ENCODE data around the gene ETFB. TPM values are rescaled to one million over a fixed set of nuclear protein-coding genes. Genes with fewer than 3 reads are reported as not detected.

The ETFB gene
- total and polyA plus RNA-seq, 2 experiments from 2014 or later, result 203 to 433 TPM

DNA sequence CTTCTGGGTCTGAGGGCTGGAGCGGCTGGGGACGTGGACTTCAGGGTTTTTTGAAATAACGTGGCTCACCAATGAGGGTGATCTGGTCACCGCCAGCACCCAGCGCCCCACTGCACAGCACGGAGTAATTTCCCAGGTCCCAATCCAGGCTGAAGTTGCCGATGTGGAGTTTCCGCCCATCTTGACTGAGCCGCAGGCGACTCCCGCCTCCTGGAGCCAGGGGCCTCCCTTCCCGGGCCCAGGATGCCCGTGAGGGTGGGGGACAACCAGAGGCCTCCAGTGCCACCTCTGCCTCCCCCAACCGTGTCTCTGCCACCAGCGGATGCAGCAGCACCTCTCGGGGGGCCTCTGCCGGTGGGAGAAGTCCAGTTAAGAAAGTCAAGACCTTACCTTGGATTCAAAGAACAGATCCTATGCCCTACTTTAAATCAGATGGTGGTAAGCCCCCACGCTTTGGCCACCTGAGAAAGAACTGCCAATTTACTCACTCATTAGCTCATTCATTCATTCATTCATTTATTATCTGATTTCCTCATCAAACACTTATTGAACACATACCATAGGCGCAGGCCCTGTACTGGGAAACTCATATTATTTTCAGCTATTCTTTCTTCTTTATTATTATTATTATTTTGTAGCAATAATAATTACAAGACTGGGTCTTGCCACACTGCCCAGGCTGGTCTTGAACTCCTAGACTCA lies 28.2 kb downstream of the ETFB start:
- H3K4me1 ChIP-seq (ENCODE audit: low read depth), result peaks cover 3% of the 10 kb centered on the region
- no peak overlapping the region for H3K4me3 ChIP-seq
- H3K9me3 ChIP-seq (ENCODE audit: low read depth), result no peaks in the 10 kb centered on the region
- no peaks in the 10 kb centered on the region for H3K36me3 ChIP-seq
- H3K27ac ChIP-seq, result no peak overlapping the region
- DNase-seq (ENCODE audit: low read depth in 1 of 2, low spot score in 1 of 2), result no peak
- H3K27me3 ChIP-seq, result no peaks in the 10 kb centered on the region
- TF ChIP-seq, protein P1, sequence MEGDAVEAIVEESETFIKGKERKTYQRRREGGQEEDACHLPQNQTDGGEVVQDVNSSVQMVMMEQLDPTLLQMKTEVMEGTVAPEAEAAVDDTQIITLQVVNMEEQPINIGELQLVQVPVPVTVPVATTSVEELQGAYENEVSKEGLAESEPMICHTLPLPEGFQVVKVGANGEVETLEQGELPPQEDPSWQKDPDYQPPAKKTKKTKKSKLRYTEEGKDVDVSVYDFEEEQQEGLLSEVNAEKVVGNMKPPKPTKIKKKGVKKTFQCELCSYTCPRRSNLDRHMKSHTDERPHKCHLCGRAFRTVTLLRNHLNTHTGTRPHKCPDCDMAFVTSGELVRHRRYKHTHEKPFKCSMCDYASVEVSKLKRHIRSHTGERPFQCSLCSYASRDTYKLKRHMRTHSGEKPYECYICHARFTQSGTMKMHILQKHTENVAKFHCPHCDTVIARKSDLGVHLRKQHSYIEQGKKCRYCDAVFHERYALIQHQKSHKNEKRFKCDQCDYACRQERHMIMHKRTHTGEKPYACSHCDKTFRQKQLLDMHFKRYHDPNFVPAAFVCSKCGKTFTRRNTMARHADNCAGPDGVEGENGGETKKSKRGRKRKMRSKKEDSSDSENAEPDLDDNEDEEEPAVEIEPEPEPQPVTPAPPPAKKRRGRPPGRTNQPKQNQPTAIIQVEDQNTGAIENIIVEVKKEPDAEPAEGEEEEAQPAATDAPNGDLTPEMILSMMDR (IDR thresholded peaks at IDR 0.05; ENCODE audit: low read depth, low read length), result no peak

DNA sequence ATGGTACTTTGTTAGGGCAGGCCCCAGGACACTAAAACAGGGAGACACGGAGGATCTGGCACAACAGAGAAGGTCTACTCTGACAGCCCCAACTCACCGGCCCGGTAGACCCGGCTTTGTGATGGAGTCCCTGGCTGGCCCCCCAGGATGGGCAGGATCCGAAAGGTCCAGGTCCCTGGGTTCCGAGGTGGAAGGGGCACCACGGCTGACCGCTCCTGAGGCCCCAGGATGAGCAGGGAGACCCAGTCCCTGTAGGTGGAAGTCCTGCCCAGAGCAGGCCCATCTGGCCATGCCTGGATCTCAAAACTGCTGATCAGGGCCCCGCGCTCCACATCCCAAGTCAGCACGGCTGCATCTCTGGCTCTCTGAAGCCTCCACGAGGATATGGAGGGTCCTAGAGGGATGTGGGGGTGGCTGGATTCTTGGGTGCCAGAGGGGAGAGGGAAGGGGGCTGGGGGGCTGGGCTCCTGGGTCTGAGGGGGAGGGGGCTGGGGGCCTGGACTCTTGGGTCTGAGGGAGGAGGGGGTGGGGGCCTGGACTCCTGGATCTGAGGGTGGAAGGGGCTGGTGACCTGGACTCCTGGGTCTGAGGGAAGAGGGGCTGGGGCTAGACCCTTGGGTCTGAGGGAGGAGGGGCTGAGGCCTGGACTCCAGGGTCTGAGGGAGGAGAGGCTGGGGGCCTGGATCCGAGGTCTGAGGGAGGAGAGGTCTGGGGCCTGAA lies 28.9 kb downstream of the ETFB start:
- TF ChIP-seq, protein P1 (IDR thresholded peaks at IDR 0.05; ENCODE audit: low read depth, low read length), result no peak
- Histone ChIP-seq H3K27ac (no peak overlapping the region), H3K4me3 (no peak overlapping the region), H3K9me3 (ENCODE audit: low read depth) (no peaks in the 10 kb centered on the region), H3K27me3 (no peaks in the 10 kb centered on the region), H3K36me3 (no peaks in the 10 kb centered on the region), H3K4me1 (ENCODE audit: low read depth) (no peaks in the 10 kb centered on the region)
- DNase-seq (ENCODE audit: low read depth in 1 of 2, low spot score in 1 of 2), result no peak

DNA sequence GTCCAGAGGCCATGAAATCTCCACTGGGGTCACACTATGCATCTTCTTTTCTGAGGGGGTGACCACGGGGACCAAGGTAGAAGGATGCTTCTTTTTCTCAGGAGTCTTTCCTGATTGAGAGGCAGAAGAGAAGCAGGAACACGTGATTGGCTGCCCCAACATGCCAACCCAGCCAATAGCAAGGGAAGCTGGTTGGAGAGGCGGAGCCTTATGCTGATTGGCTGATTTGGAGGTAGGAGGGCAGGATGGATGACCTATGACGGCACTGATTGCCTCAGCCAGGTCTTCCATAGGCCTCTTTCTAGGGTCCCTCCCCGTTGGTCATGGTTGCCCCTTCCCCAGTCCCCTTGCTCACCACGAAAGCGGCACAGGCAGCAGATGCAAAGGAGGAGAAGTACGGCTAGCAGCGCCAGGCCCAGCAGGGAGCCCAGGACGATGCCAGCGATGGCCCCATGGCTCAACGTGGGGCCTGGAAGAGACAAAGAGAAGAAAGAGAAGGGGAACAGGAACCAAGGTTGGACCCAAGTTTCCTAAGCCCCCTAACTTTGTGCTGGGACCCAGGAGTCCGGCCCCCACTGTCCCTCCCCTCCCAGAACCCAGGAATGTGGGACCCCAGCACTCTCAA lies 32.2 kb downstream of the ETFB start:
- H3K27ac ChIP-seq, result no peak overlapping the region
- no peaks in the 10 kb centered on the region for H3K36me3 ChIP-seq
- H3K9me3 ChIP-seq (ENCODE audit: low read depth), result no peaks in the 10 kb centered on the region
- no peak for DNase-seq (ENCODE audit: low read depth in 1 of 2, low spot score in 1 of 2)
- TF ChIP-seq, protein P1 (IDR thresholded peaks at IDR 0.05; ENCODE audit: low read depth, low read length), result no peak
- H3K4me3 ChIP-seq, result no peak overlapping the region
- no peaks in the 10 kb centered on the region for H3K27me3 ChIP-seq
- no peaks in the 10 kb centered on the region for H3K4me1 ChIP-seq (ENCODE audit: low read depth)

DNA sequence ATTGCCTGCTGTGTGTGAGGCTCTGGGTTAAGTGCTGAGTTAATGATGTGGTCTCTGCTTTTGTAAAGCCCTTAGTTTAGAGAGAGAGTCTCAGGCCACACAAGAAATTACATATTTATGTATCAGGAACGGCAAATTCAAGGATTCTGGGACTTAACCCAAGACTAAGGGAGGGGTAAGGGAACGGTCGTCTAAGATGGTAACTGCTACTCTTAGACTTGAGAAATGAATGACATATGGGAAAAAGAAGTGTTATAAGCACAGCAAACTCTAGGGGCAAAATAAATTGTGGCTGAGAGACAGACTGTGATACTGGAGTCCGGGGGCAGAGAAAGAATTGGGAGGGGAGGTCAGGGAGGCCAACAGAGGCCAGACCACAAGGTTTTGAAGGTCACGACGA lies 34.5 kb downstream of the ETFB start:
- no peak for DNase-seq (ENCODE audit: low read depth in 1 of 2, low spot score in 1 of 2)

DNA sequence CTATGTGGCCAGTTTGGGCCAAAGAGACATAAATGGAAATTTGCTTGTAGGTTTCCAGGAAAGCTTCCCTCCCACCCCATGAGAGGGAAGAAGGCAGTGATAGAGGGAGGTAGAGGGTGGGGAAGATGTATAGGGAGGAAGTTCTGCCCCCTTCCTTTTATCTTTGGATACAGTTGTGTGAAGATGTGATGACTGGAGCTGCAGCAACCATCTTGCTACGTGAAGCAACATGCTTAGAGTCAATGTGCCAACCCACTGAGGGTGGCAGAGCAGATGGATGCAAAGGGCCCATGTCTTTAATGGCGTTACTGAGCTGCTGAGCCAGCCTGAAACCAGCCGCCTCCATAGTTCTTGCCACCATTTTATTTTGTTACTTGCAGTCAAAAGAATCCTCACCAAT lies 35.0 kb downstream of the ETFB start:
- H3K4me3 ChIP-seq, result no peak overlapping the region
- TF ChIP-seq, protein P1 (IDR thresholded peaks at IDR 0.05; ENCODE audit: low read depth, low read length), result no peak
- H3K4me1 ChIP-seq (ENCODE audit: low read depth), result no peaks in the 10 kb centered on the region
- H3K27me3 ChIP-seq, result no peaks in the 10 kb centered on the region
- DNase-seq (ENCODE audit: low read depth in 1 of 2, low spot score in 1 of 2), result no peak
- no peak overlapping the region for H3K27ac ChIP-seq
- no peaks in the 10 kb centered on the region for H3K36me3 ChIP-seq
- H3K9me3 ChIP-seq (ENCODE audit: low read depth), result no peaks in the 10 kb centered on the region

More for the DNA sequence above, 34.5 kb downstream of the ETFB start:
- TF ChIP-seq, protein P1 (IDR thresholded peaks at IDR 0.05; ENCODE audit: low read depth, low read length), result no peak
- H3K27me3 ChIP-seq, result no peaks in the 10 kb centered on the region
- H3K4me3 ChIP-seq, result no peak overlapping the region
- no peaks in the 10 kb centered on the region for H3K4me1 ChIP-seq (ENCODE audit: low read depth)
- no peak overlapping the region for H3K27ac ChIP-seq
- H3K9me3 ChIP-seq (ENCODE audit: low read depth), result no peaks in the 10 kb centered on the region
- H3K36me3 ChIP-seq, result no peaks in the 10 kb centered on the region

Data from cardiac muscle cell (in vitro differentiated cells and primary cell).